ENCODE results near the gene ZNF559.

The ZNF559 gene

DNA sequence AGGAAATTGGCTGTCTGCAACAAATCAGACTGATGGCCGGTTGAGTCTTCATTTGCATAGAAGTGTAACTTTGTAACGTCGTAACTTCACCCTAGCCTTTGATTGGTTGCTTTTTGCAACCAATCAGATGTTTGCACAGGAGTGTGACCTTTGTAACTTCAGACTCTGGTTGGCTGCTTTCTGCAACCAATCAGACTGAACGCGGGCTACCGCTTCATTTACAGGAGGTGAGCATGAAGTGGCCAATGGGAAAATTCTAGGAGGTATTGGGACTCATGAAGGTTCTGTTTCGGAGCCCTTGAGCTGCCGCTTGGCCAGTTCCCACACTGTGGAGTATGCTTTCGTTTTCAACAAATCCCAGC is 441 bp upstream of the ZNF559 start:
- no peak for DNase-seq (ENCODE audit: insufficient read length)
- TF ChIP-seq POLR2A (IDR thresholded peaks at IDR 0.05; ENCODE audit: low read depth, low read length) (no peak), TAF1 (IDR thresholded peaks at IDR 0.05; ENCODE audit: borderline replicate concordance, low read depth, low read length) (no peak), POLR2AphosphoS5 (IDR thresholded peaks at IDR 0.05; ENCODE audit: low read depth, low read length) (no peak)
- FAIRE-seq = no peak

DNA sequence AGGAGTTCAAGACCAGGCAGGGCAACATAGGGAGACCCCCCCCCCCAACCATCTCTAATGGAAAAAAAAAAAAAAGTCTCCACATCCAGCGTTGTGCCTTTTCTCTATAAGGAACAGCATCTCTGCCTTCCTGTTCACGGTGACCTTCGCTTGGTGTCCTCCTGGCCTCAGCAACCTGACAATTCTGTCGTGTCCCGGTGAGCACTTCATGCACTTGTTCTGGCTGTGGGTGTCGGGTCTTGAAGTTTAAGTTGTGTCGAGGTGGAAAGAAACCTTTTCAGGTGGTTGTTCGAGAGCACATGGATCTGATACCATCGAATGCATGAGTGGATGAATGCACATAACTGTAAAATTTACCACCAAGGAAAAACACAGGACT is 594 bp downstream of the ZNF559 start:
- FAIRE-seq (no peak), DNase-seq (ENCODE audit: insufficient read length) (no peak)
- TF ChIP-seq POLR2AphosphoS5 (IDR thresholded peaks at IDR 0.05; ENCODE audit: low read depth, low read length) (no peak), POLR2A (IDR thresholded peaks at IDR 0.05; ENCODE audit: low read depth, low read length) (no peak), TAF1 (IDR thresholded peaks at IDR 0.05; ENCODE audit: borderline replicate concordance, low read depth, low read length) (no peak)

DNA sequence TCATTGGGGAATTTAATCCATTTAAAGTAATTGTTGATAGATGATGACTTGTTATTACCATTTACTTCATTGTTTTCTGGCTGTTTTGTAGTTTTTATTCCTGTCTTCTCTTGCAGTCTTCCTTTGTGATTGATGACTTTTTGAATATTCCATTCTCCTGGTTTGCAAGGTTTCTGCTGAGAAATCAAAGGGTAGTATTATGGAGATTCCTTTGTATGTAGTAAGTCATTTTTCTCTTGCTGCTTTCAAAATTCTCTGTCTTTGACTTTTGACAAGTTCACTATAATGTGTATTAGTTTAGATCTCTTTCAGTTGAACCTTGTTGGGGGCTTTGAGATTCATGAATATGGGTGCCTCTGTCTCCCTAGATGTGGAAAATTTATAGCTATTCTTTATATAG is 6.0 kb downstream of the ZNF559 start:
- TF ChIP-seq POLR2A (IDR thresholded peaks at IDR 0.05; ENCODE audit: low read depth, low read length) (no peak), TAF1 (IDR thresholded peaks at IDR 0.05; ENCODE audit: borderline replicate concordance, low read depth, low read length) (no peak), POLR2AphosphoS5 (IDR thresholded peaks at IDR 0.05; ENCODE audit: low read depth, low read length) (no peak)
- DNase-seq (ENCODE audit: insufficient read length) (no peak), FAIRE-seq (no peak)

DNA sequence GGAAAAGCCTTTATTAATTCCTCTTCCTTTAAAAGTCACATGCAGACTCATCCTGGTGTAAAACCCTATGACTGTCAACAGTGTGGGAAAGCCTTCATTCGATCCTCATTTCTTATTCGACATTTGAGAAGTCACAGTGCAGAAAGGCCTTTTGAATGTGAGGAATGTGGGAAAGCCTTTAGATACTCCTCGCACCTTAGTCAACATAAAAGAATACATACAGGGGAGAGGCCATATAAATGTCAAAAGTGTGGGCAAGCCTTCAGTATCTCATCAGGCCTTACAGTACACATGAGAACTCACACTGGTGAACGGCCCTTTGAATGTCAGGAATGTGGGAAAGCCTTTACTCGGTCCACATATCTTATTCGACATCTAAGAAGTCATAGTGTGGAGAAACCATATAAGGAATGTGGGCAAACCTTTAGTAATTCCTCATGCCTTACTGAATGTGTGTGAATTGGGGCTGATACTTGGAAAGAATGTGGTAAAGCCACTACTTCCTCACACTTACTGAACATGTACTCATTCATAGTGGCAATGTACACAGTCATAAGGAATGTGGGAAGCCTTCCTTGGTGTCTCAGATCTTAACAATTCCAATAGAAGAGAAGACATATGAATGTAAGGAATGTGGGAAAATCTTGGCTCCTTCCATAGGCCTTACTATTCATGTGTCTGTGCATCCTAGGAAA is 18.8 kb downstream of the ZNF559 start:
- FAIRE-seq (no peak), DNase-seq (ENCODE audit: insufficient read length) (no peak)
- TF ChIP-seq TAF1 (IDR thresholded peaks at IDR 0.05; ENCODE audit: borderline replicate concordance, low read depth, low read length) (no peak), POLR2AphosphoS5 (IDR thresholded peaks at IDR 0.05; ENCODE audit: low read depth, low read length) (no peak), POLR2A (IDR thresholded peaks at IDR 0.05; ENCODE audit: low read depth, low read length) (no peak)

DNA sequence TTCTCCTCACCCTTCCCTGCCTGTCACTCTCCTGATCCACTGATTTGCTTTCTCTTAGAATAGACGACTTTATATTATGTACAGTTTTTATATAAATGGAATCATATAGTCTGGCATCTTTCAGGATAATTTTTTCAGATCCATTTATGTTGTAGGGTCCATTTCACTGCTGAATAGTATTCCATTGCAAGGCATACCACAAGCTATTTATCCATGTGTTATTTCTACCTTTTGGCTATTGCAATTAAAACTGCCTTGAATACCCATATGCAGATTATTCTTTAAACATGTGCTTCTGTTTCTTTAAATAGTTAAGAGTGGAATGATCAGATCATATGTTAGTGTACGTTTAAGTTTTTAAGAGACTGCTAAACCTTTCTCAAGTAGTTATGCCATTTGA is 21.0 kb downstream of the ZNF559 start:
- TF ChIP-seq POLR2AphosphoS5 (IDR thresholded peaks at IDR 0.05; ENCODE audit: low read depth, low read length) (no peak), POLR2A (IDR thresholded peaks at IDR 0.05; ENCODE audit: low read depth, low read length) (no peak), TAF1 (IDR thresholded peaks at IDR 0.05; ENCODE audit: borderline replicate concordance, low read depth, low read length) (no peak)
- FAIRE-seq = no peak
- DNase-seq (ENCODE audit: insufficient read length) = no peak

DNA sequence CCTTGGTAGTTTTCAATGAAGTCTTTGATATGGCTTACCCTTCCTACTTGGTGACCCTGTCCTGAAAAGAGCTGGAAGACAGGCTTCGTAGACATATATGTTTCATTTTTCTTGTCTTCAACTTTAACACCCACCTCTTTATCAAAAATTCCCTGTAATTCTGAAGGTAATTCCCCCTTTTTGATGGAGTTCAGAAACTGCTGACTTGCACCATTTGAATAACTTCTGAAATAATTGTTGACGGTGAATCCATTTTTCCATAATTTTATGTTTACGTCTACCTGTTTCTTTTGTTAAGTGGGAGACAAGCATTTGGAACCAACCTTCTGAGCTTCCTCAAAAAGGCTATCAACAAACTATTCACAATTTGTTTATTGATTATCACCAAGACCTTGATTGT is 24.3 kb downstream of the ZNF559 start:
- DNase-seq (ENCODE audit: insufficient read length) (no peak), FAIRE-seq (no peak)
- TF ChIP-seq POLR2AphosphoS5 (IDR thresholded peaks at IDR 0.05; ENCODE audit: low read depth, low read length) = no peak

DNA sequence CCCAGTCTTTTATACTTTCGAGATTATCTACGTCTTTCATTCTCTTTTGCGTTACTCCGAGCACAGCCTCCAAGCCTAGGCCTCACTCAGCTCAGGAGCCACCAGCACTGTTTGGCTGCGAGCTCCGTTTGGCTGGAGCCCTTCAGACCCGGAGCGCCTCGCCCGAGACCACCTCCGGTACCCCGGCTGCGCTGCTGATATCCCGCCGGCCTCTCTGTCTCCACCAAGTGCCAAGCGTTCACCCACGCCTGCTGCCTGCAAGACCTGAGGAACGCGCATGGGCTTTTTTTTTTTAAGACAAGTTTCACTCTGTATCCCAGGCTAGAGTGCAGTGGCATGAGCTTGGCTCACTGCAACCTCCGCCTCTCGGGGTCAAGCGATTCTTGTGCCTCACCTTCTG is 24.7 kb downstream of the ZNF559 start:
- DNase-seq (ENCODE audit: insufficient read length) = no peak
- TF ChIP-seq POLR2AphosphoS5 (IDR thresholded peaks at IDR 0.05; ENCODE audit: low read depth, low read length) = no peak
- TF ChIP-seq POLR2A (IDR thresholded peaks at IDR 0.05; ENCODE audit: low read depth, low read length) = no peak
- no peak for TF ChIP-seq TAF1 (IDR thresholded peaks at IDR 0.05; ENCODE audit: borderline replicate concordance, low read depth, low read length)
- FAIRE-seq = no peak

DNA sequence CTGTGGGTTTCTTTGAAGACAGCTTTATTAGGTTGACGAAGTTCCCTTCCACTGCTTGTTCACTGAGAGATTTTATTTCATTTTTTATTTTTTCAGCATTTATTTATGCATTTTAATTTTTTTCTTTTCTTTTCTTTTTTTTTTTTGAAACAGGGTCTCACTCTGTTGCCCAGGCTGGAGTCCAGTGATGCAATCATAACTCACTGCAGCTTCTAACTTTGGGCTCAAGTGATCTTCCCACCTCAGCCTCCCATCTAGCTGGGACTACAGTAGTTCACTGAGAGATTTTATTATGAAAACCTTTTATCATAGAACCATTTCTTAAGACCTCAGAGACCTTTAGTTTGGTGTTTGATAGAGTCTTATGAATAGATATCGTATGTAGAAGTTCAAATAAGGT is 28.5 kb downstream of the ZNF559 start:
- no peak for TF ChIP-seq POLR2A (IDR thresholded peaks at IDR 0.05; ENCODE audit: low read depth, low read length)
- no peak for TF ChIP-seq TAF1 (IDR thresholded peaks at IDR 0.05; ENCODE audit: borderline replicate concordance, low read depth, low read length)
- no peak for TF ChIP-seq POLR2AphosphoS5 (IDR thresholded peaks at IDR 0.05; ENCODE audit: low read depth, low read length)
- DNase-seq (ENCODE audit: insufficient read length) (no peak), FAIRE-seq (no peak)

DNA sequence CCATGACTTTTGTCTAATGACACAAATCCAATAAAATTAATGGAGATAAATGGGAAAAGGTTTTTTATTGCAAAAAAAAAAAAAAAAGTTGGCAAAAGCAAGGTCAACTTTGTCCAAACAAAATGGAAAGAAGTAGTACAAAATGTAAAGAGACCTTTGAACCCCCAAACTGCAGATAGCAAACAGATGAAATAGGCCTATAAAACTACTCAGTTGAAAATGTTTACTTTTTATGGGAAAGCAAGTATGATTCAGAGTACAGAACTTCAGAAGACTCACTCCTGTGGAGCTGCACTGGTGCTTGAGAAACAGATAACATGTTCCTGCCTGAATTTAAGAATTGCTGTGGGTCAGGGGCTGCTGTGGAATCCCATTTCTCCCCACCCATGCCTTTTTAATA is 29.0 kb downstream of the ZNF559 start:
- FAIRE-seq = no peak
- no peak for TF ChIP-seq POLR2A (IDR thresholded peaks at IDR 0.05; ENCODE audit: low read depth, low read length)
- no peak for TF ChIP-seq POLR2AphosphoS5 (IDR thresholded peaks at IDR 0.05; ENCODE audit: low read depth, low read length)
- no peak for TF ChIP-seq TAF1 (IDR thresholded peaks at IDR 0.05; ENCODE audit: borderline replicate concordance, low read depth, low read length)
- no peak for DNase-seq (ENCODE audit: insufficient read length)

DNA sequence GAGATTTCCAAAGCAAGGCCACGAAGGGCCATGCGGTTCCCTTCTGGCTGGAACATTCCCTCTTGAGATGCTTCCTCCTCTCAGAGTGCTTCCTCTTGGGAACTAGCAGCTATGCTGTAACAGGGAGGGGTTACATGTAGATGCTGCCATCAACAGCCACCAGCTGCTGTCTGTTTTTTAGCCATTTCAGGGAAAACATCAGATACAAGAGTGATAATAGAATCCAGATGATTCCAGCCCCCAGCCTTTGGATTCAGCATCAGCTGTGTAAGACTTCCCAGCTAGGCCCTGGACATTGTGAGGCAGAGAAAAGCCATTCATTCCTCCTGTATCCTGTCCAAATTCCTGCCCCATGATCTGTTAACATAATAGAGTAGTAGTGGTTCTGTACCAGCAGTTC is 30.7 kb downstream of the ZNF559 start:
- TF ChIP-seq POLR2AphosphoS5 (IDR thresholded peaks at IDR 0.05; ENCODE audit: low read depth, low read length) = no peak
- no peak for TF ChIP-seq TAF1 (IDR thresholded peaks at IDR 0.05; ENCODE audit: borderline replicate concordance, low read depth, low read length)
- TF ChIP-seq POLR2A (IDR thresholded peaks at IDR 0.05; ENCODE audit: low read depth, low read length) = no peak
- FAIRE-seq = no peak

DNA sequence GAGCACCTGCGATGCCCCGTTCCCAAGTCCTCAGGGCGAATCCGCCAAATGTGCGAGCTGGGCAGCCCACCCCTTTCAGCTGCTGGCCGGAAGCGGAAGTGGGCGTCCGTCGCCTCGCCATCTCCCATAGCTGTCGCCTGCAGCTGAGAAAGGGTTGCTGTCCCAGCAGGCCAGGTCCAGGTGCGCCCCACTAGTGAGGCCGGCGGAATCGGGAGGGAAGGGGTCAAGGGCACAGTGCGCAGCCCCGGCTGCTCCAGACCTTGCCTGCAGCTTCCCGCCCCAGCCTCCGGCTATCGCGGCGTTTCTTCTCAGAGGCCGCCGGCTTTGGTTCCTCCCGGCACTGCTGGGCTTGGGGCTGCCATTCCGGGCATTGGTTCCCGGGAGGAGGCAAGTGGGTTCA is 38.9 kb downstream of the ZNF559 start, which contains the start of gene ZNF177:
Gene ZNF177 (plus strand): TSS at position 109 of the 400 bp plus-strand sequence. CDS start 15,299 bp downstream, outside the sequence.
- FAIRE-seq = no peak
- no peak for DNase-seq (ENCODE audit: insufficient read length)
- TF ChIP-seq POLR2A (IDR thresholded peaks at IDR 0.05; ENCODE audit: low read depth, low read length) (no peak), TAF1 (IDR thresholded peaks at IDR 0.05; ENCODE audit: borderline replicate concordance, low read depth, low read length) (no peak), POLR2AphosphoS5 (IDR thresholded peaks at IDR 0.05; ENCODE audit: low read depth, low read length) (no peak)

More for the DNA sequence above, 30.7 kb downstream of the ZNF559 start:
- DNase-seq (ENCODE audit: insufficient read length) = no peak

DNA sequence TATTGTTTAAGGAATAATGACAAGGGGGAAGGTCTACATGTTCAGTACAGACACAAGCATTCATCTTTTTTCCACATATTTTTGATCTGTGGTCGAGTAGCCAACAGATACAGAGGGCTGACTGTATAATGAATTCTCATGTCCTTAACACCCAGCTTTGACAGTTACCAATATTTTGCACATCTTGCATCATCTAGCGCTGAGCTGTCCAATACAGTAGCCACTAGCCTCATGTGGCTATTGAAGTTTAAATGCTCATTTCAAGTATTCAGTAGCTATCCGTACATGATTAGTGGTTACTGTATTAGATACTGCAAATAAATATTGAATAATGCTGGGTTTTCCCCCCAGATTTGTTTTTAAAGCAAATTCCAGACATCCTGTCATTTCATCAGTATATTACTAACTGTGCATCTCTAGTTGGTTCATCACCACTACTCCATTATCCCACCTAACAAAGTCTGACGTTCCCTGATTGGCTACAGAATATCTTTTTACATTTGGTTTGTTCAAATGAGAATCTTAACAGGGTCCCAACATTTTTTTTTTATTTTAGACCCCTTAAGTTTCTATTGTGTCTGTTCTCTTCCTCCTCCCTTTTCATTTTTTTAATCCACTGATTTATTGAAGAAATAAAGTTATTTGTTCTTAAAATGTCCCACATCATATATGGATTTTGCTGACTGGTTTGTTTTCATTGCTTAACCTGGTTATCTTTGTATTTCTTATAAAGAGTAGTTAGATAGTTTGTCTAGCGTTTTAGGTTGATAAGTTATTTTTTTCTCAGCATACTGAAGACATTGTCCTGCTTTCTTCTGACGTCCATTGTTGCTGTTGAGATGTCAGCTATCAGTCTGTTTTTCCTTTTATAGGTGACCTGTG is 47.0 kb downstream of the ZNF559 start:
- no peak for TF ChIP-seq TAF1 (IDR thresholded peaks at IDR 0.05; ENCODE audit: borderline replicate concordance, low read depth, low read length)
- no peak for TF ChIP-seq POLR2A (IDR thresholded peaks at IDR 0.05; ENCODE audit: low read depth, low read length)
- no peak for TF ChIP-seq POLR2AphosphoS5 (IDR thresholded peaks at IDR 0.05; ENCODE audit: low read depth, low read length)
- no peak for FAIRE-seq
- DNase-seq (ENCODE audit: insufficient read length) = no peak
